GM23248 (cell line): ENCODE results near the gene AHSG. TPM values are rescaled to one million over a fixed set of nuclear protein-coding genes. Genes with fewer than 3 reads are reported as not detected.
"Not testable (repeated sequence)": the region's sequence is repeated elsewhere in the genome, so short reads cannot be mapped to it uniquely, and the experiment has no call there.

Source experiments
- DNase-seq: peaks from one replicate; pipeline ENCODE4 v3.0.0-alpha.2; 2015
- H2AFZ ChIP-seq: fragments of 200-600 bp; sonication (generic); 2 replicates; pipeline ENCODE4 v1.6.1; 2016; ENCODE audit warnings: antibody characterized with exemption
- H3F3A ChIP-seq: fragments of 200-600 bp; sonication (generic); 2 replicates; pipeline ENCODE4 v1.6.1; 2016; ENCODE audit warnings: mild to moderate bottlenecking, antibody characterized with exemption, mixed run types; ENCODE audit not compliant: insufficient read depth
- H3K27ac ChIP-seq: fragments of 200-600 bp; sonication (generic); 2 replicates; pipeline ENCODE4 v1.5.1; 2016; ENCODE audit warnings: mild to moderate bottlenecking
- H3K27me3 ChIP-seq: fragments of 200-600 bp; sonication (generic); replicated peaks from 2 replicates; pipeline ENCODE4 v1.6.1; 2016; ENCODE audit warnings: mild to moderate bottlenecking; ENCODE audit not compliant: insufficient read depth
- H3K36me3 ChIP-seq: fragments of 200-600 bp; sonication (generic); 2 replicates; pipeline ENCODE4 v1.6.1; 2016; ENCODE audit warnings: low read depth, mild to moderate bottlenecking
- H3K4me1 ChIP-seq: fragments of 200-600 bp; sonication (generic); 2 replicates; pipeline ENCODE4 v1.6.1; 2016; ENCODE audit warnings: mild to moderate bottlenecking; ENCODE audit not compliant: insufficient read depth
- H3K4me2 ChIP-seq: fragments of 200-600 bp; sonication (generic); one replicate; pipeline ENCODE4 v1.6.1; 2016; ENCODE audit warnings: mild to moderate bottlenecking; ENCODE audit not compliant: unreplicated experiment
- H3K4me3 ChIP-seq: fragments of 200-600 bp; sonication (generic); 2 replicates; pipeline ENCODE4 v1.5.1; 2016; ENCODE audit warnings: mild to moderate bottlenecking
- H3K79me2 ChIP-seq: fragments of 200-600 bp; sonication (generic); 2 replicates; pipeline ENCODE4 v1.6.1; 2016; ENCODE audit warnings: mild to moderate bottlenecking; ENCODE audit not compliant: insufficient read depth
- H3K9ac ChIP-seq: fragments of 200-600 bp; sonication (generic); 2 replicates; pipeline ENCODE4 v1.6.1; 2016; ENCODE audit warnings: mild to moderate bottlenecking
- H3K9me2 ChIP-seq: fragments of 200-600 bp; sonication (generic); 2 replicates; pipeline ENCODE4 v1.6.1; 2016; ENCODE audit warnings: mixed run types, mild to moderate bottlenecking, moderate library complexity; ENCODE audit not compliant: insufficient read depth
- H3K9me3 ChIP-seq: fragments of 200-600 bp; sonication (generic); one replicate; pipeline ENCODE4 v1.6.1; 2017; ENCODE audit warnings: low read depth
- H4K20me1 ChIP-seq: fragments of 200-600 bp; sonication (generic); 2 replicates; pipeline ENCODE4 v1.6.0; 2016; ENCODE audit not compliant: insufficient read depth
- EZH2 ChIP-seq: fragments of 200-600 bp; sonication (generic); IDR thresholded peaks from 2 replicates; pipeline ENCODE4 v1.6.1; 2018; ENCODE audit warnings: antibody characterized with exemption, mild to moderate bottlenecking; ENCODE audit not compliant: insufficient read depth, poor library complexity, severe bottlenecking
- EZH2phosphoT487 ChIP-seq: fragments of 200-600 bp; sonication (generic); IDR thresholded peaks from 2 replicates; pipeline ENCODE4 v1.6.1; 2018; ENCODE audit warnings: antibody characterized with exemption, moderate library complexity, mild to moderate bottlenecking, low read depth; ENCODE audit not compliant: insufficient read depth
- WGBS, 2 experiments: methylation state at CpG; one replicate each; pipeline ENCODE4 v1.1.6; 2015 to 2017; ENCODE audit warnings: low lambda C conversion rate in 2 of 2, low coverage in 1 of 2; ENCODE audit errors: missing lambda C conversion rate in 2 of 2; 5-methylcytosine and 5-hydroxymethylcytosine counted together
- in situ Hi-C: fragments of 300-500 bp; cut with MboI; formaldehyde crosslinking; loops from 2 replicates; pipeline ENCODE4 v1.15.0; 2020
- polyA plus RNA-seq: library from polyadenylated mRNA; unstranded; fragments of >200 nt; fragmentation: Nextera tagmentation; extraction: Ambion mirVana; gene quantifications from 2 replicates; pipeline ENCODE4 v1.2.1, GENCODE V29; 2016
- total RNA-seq: library from RNA; depleted of rRNA; stranded (reverse); fragments of >200 nt; shearing (Covaris generic); gene quantifications from 2 replicates; pipeline ENCODE4 v1.2.3, GENCODE V29; 2014

Gene AHSG
- total and polyA plus RNA-seq, 2 experiments from 2014 or later = not detected

- no peak overlapping the region for H3K27ac ChIP-seq
- H3K36me3 ChIP-seq = no peaks in the 10 kb centered on the region
- H4K20me1 ChIP-seq = no peaks in the 10 kb centered on the region
- no peak for DNase-seq
- H3K79me2 ChIP-seq = no peaks in the 10 kb centered on the region
- no peaks in the 10 kb centered on the region for H3K9me2 ChIP-seq
- H2AFZ ChIP-seq = no peak overlapping the region
- no peak overlapping the region for H3K4me2 ChIP-seq
- H3K9me3 ChIP-seq = no peaks in the 10 kb centered on the region
- in situ Hi-C loops = no loop called here
- 17 to 21% methylated on average over 6 of the region's 6 CpGs for WGBS, 2 experiments
- TF ChIP-seq EZH2phosphoT487 (no peak), EZH2 (no peak)
- peaks cover 7% of the 10 kb centered on the region; the same call in 1 of the 2 replicates for H3K27me3 ChIP-seq
- H3K4me1 ChIP-seq = no peaks in the 10 kb centered on the region
- H3F3A ChIP-seq = no peaks in the 10 kb centered on the region
- H3K4me3 ChIP-seq = no peak overlapping the region
- H3K9ac ChIP-seq = no peak overlapping the region
Observed at GRCh38 chr3:186630950-186631641, 18.2 kb downstream of the AHSG start.

- Histone ChIP-seq H3K36me3 (no peaks in the 10 kb centered on the region), H3K9me3 (no peaks in the 10 kb centered on the region)
Observed at GRCh38 chr3:186633481-186633880, 20.6 kb downstream of the AHSG start.

GRCh38 chr3:186634207-186634606, 21.3 kb downstream of the AHSG start:
- H3K27ac ChIP-seq, H3K9me3 ChIP-seq, H3K9me2 ChIP-seq, H2AFZ ChIP-seq, H4K20me1 ChIP-seq, H3K4me1 ChIP-seq, H3K79me2 ChIP-seq, H3K36me3 ChIP-seq, H3K9ac ChIP-seq, in situ Hi-C loops, H3F3A ChIP-seq, H3K4me3 ChIP-seq, DNase-seq, H3K4me2 ChIP-seq: not testable (repeated sequence)
- 65 to 70% methylated on average over 5 of the region's 5 CpGs for WGBS, 2 experiments
- H3K27me3 ChIP-seq = peaks cover 21% of the 10 kb centered on the region; the same call in 1 of the 2 replicates

More at GRCh38 chr3:186633481-186633880, 20.6 kb downstream of the AHSG start:
- TF ChIP-seq EZH2phosphoT487 (no peak), EZH2 (no peak)
- Histone ChIP-seq H2AFZ (no peak overlapping the region), H3K27ac (no peak overlapping the region), H3K79me2 (no peaks in the 10 kb centered on the region), H3F3A (no peaks in the 10 kb centered on the region), H4K20me1 (no peaks in the 10 kb centered on the region), H3K4me3 (no peak overlapping the region), H3K4me1 (no peaks in the 10 kb centered on the region), H3K9me2 (no peaks in the 10 kb centered on the region), H3K9ac (no peak overlapping the region), H3K27me3 (peaks cover 18% of the 10 kb centered on the region; the same call in 1 of the 2 replicates), H3K4me2 (no peak overlapping the region)
- in situ Hi-C loops = no loop called here
- DNase-seq = no peak

- Histone ChIP-seq H3K27me3 (peaks cover 18% of the 10 kb centered on the region; the same call in 1 of the 2 replicates), H4K20me1 (no peaks in the 10 kb centered on the region), H3K27ac (no peak overlapping the region), H3K9ac (no peak overlapping the region), H3K4me2 (no peak overlapping the region), H3K9me2 (no peaks in the 10 kb centered on the region), H2AFZ (no peak overlapping the region), H3K36me3 (no peaks in the 10 kb centered on the region), H3K79me2 (no peaks in the 10 kb centered on the region), H3F3A (0 out of 2 replicates have a peak, but pooled peaks cover 7% of the 10 kb centered on the region), H3K9me3 (no peaks in the 10 kb centered on the region), H3K4me3 (no peak overlapping the region), H3K4me1 (no peaks in the 10 kb centered on the region)
- 25 to 28% methylated on average over 3 of the region's 3 CpGs for WGBS, 2 experiments
- TF ChIP-seq EZH2 (no peak), EZH2phosphoT487 (no peak)
- DNase-seq = no peak
- in situ Hi-C loops = no loop called here
Observed at GRCh38 chr3:186635532-186635931, 22.7 kb downstream of the AHSG start.
